Natural killer cell (primary cell): ENCODE measurements around the gene ZMYM1. TPM values are rescaled to one million over a fixed set of nuclear protein-coding genes. Genes with fewer than 3 reads are reported as not detected.
A peak's percentile ranks its signal among the peaks of the same experiment; 100 is the strongest.

ENCODE experiments used
- ATAC-seq, 3 donors: fragments of 150-1000 bp in 2 of 3; fragments of 200-7000 bp in 1 of 3; cut with Tn5 transposase; 1 replicate in 1 of 3; 2 replicates in 2 of 3; pipeline ENCODE4 v1.10.0; 2021; ENCODE audit warnings: mild to moderate bottlenecking in 2 of 3, moderate library complexity in 2 of 3
- DNase-seq, 2 donors: peaks; one replicate each; pipeline versions ENCODE4 v3.0.0 to v3.0.0-alpha.2; 2013 to 2021; ENCODE audit warnings: mixed read lengths in 1 of 2
- H3K27ac ChIP-seq: one replicate; pipeline ENCODE4 v1.5.1; 2013; ENCODE audit warnings: mild to moderate bottlenecking, low read length
- H3K27me3 ChIP-seq: one replicate; pipeline ENCODE4 v1.6.1; 2013; ENCODE audit warnings: low read length; ENCODE audit not compliant: control insufficient read depth, insufficient read depth
- H3K36me3 ChIP-seq: one replicate; pipeline ENCODE4 v1.6.1; 2013; ENCODE audit warnings: low read length; ENCODE audit not compliant: control insufficient read depth, insufficient read depth
- H3K4me1 ChIP-seq: one replicate; pipeline ENCODE4 v1.6.1; 2013; ENCODE audit warnings: low read length; ENCODE audit not compliant: control insufficient read depth, insufficient read depth
- H3K4me3 ChIP-seq: one replicate; pipeline ENCODE4 v1.5.1; 2013; ENCODE audit warnings: low read length
- H3K9me3 ChIP-seq: one replicate; pipeline ENCODE4 v1.6.1; 2013; ENCODE audit warnings: low read length; ENCODE audit not compliant: control insufficient read depth, insufficient read depth
- H3K27ac Mint-ChIP-seq, 2 donors: one replicate each; pipeline ENCODE4 v1.8.0; 2022; ENCODE audit warnings: mild to moderate bottlenecking in 2 of 2, mixed read lengths in 2 of 2, moderate library complexity in 1 of 2
- H3K27me3 Mint-ChIP-seq, 2 donors: one replicate each; pipeline ENCODE4 v1.8.0; 2022; ENCODE audit warnings: low read depth in 2 of 2, mixed read lengths in 2 of 2
- H3K36me3 Mint-ChIP-seq: one replicate; pipeline ENCODE4 v1.8.0; 2022; ENCODE audit warnings: mixed read lengths
- H3K4me1 Mint-ChIP-seq, 2 donors: one replicate each; pipeline ENCODE4 v1.8.0; 2022; ENCODE audit warnings: mixed read lengths in 2 of 2
- H3K4me3 Mint-ChIP-seq: one replicate; pipeline ENCODE4 v1.8.0; 2022; ENCODE audit warnings: mild to moderate bottlenecking, moderate library complexity, mixed read lengths
- H3K9me3 Mint-ChIP-seq, 2 donors: one replicate each; pipeline ENCODE4 v1.8.0; 2022; ENCODE audit warnings: mixed read lengths in 2 of 2
- WGBS: methylation state at CpG from one replicate; pipeline ENCODE4 v1.1.7; 2013; ENCODE audit warnings: missing lambda C conversion rate; ENCODE audit not compliant: insufficient coverage; 5-methylcytosine and 5-hydroxymethylcytosine counted together
- intact Hi-C: fragments of 100-400 bp; cut with micrococcal nuclease; formaldehyde crosslinking; loops from one replicate; pipeline ENCODE4 v1.14.2; 2022
- total RNA-seq, 4 donors: library from RNA; stranded (reverse); fragments of 120-200 nt in 1 of 4; gene quantifications; one replicate each; pipeline versions ENCODE4 v1.2.3 to v1.2.4, GENCODE V29; 2013 to 2022
- TF ChIP-seq, protein P1 (sequence below): fragments of 200-600 bp; IDR thresholded peaks from one replicate; pipeline ENCODE4 v1.8.0; 2022; ENCODE audit warnings: antibody characterized with exemption

Gene ZMYM1
- total RNA-seq, 3 donors from 2014 or later (not counting 1 experiment from before 2014, with no cell fraction given): 15.0 to 19.1 (median 19.1) TPM

DNA sequence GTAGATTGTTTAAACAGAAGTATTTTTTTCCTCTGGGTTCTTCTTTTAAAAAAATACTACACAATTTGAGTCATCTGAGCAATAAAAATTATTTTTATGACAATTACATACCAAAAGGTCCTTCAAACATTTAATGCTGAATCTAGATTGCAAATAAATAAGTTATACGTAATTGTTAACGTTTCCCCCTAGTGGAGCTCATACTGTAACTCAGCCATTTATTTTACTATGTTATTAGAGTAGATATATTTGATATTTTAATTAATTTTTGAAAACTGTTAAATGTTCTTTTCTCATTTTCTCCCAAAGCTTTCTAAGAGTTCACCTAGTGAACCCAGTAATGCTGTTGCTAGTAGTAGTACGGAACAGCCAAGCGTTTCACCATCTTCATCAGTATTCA is 33.5 kb downstream of the ZMYM1 start:
- intact Hi-C loops: no loop called here
- no peaks in the 10 kb centered on the region for H3K9me3 ChIP-seq
- no peaks in the 10 kb centered on the region for H3K27me3 Mint-ChIP-seq
- H3K27me3 ChIP-seq: no peaks in the 10 kb centered on the region
- H3K27ac ChIP-seq: no peak overlapping the region
- ATAC-seq (no peak), DNase-seq (no peak)
- H3K9me3 Mint-ChIP-seq: no peaks in the 10 kb centered on the region
- TF ChIP-seq, protein P1, sequence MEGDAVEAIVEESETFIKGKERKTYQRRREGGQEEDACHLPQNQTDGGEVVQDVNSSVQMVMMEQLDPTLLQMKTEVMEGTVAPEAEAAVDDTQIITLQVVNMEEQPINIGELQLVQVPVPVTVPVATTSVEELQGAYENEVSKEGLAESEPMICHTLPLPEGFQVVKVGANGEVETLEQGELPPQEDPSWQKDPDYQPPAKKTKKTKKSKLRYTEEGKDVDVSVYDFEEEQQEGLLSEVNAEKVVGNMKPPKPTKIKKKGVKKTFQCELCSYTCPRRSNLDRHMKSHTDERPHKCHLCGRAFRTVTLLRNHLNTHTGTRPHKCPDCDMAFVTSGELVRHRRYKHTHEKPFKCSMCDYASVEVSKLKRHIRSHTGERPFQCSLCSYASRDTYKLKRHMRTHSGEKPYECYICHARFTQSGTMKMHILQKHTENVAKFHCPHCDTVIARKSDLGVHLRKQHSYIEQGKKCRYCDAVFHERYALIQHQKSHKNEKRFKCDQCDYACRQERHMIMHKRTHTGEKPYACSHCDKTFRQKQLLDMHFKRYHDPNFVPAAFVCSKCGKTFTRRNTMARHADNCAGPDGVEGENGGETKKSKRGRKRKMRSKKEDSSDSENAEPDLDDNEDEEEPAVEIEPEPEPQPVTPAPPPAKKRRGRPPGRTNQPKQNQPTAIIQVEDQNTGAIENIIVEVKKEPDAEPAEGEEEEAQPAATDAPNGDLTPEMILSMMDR: no peak
- no peaks in the 10 kb centered on the region for H3K36me3 Mint-ChIP-seq
- H3K4me3 Mint-ChIP-seq: no peak overlapping the region
- 100% methylated on average over 2 of the region's 4 CpGs for WGBS
- H3K4me1 ChIP-seq: peaks cover 11% of the 10 kb centered on the region
- peaks cover 7% of the 10 kb centered on the region for H3K36me3 ChIP-seq
- H3K27ac Mint-ChIP-seq: peak overlapping the region in 1 of 2 donors; percentile 59
- H3K4me3 ChIP-seq: no peak overlapping the region
- H3K4me1 Mint-ChIP-seq: peaks cover 14 to 20% of the 10 kb centered on the region in 2 donors

DNA sequence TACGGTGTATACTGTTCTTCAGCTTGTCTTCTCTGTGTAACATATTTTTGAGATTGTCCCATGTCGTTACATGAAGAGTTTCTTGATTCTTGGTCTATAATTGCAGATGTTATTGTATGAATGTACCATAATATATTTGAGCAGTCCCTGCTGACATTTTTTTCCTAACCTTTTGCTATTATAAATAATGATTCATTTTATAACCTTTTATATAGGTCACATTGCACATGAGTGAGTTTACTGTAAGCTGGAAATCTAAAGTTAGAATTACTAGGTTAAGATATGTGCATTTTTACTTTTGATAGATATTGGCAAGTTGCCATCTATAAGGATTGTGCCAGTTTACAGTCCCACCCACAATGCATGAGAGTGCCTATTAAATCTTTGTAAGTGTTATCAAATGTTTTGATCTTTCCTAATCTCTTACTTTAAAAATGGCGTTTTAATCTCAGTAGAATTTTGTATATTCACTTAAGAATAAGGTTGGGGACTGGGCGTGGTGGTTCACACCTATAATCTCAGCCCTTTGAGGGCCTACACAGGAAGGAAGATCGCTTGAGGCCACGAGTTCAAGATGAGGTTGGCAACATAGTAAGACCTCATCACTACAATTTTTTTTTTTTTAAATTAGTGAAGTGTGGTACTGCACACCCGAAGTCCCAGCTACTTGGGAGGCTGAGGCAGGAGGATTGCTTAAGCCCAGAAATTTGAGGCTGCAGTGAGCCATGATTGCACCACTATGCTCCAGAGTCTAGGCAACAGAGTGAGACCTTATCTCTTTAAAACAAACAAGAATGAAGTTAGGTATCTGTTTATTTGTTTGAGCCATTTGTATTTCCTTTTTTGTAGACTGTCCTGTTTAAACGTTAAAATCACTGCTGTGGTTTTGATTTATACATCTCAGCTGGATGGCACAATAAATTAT is 36.5 kb downstream of the ZMYM1 start:
- peak; percentile 76 to 88 (median 84) for ATAC-seq
- WGBS: 55% methylated on average over 3 of the region's 8 CpGs

DNA sequence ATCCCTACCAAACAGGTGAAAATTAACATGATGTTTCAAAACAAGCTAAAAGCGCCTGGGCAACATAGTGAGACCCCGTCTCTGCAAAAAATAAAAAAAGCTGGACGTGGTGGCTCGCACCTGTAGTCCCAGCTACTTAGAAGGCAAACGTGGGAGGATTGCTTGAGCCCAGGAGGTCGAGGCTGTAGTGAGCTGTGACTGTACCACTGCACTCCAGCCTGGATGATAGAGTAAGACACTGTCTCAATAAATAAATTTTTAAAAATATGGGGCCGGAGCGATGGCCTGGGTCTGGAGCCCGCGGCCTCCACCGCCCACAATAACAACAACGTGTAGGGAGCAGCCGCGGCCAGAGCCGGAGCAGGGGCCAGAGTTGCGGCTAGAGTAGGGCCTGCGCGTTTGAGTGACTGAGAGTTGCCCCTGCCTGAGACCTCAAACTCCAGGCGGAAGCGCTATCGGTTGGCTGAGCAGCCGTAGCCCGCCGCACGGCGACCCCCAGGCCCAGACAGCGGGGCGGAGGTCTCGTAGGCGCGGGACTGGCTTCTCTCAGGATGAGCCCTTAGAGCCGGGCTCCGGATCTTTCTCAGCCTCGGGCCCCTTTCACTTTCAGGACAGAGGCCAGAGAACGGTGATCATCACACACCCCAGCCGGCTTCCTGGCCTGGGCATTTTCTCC is 41.4 kb downstream of the ZMYM1 start:
- H3K4me1 Mint-ChIP-seq: peaks cover 21 to 26% of the 10 kb centered on the region in 2 donors
- H3K4me3 Mint-ChIP-seq: peak overlapping the region; percentile 84
- Histone ChIP-seq H3K9me3 (no peaks in the 10 kb centered on the region), H3K36me3 (no peaks in the 10 kb centered on the region), H3K4me3 (peak overlapping the region; percentile 33), H3K27ac (peak overlapping the region; percentile 62), H3K4me1 (peaks cover 21% of the 10 kb centered on the region), H3K27me3 (no peaks in the 10 kb centered on the region)
- DNase-seq (peak in 1 of 2 donors; percentile 30), ATAC-seq (peak; percentile 66 to 70 (median 69))
- no peaks in the 10 kb centered on the region for H3K9me3 Mint-ChIP-seq
- intact Hi-C loops: no loop called here
- TF ChIP-seq, protein P1: no peak
- 19% methylated on average over 36 of the region's 36 CpGs for WGBS
- no peaks in the 10 kb centered on the region for H3K27me3 Mint-ChIP-seq
- peak overlapping the region; percentile 71 to 77 for H3K27ac Mint-ChIP-seq
- H3K36me3 Mint-ChIP-seq: no peaks in the 10 kb centered on the region

More for the DNA sequence above, 36.5 kb downstream of the ZMYM1 start:
- no peak overlapping the region for H3K27ac ChIP-seq
- Mint-ChIP-seq H3K4me1 (peaks cover 29 to 34% of the 10 kb centered on the region in 2 donors), H3K9me3 (no peaks in the 10 kb centered on the region), H3K4me3 (peak overlapping the region; percentile 84), H3K36me3 (no peaks in the 10 kb centered on the region), H3K27me3 (no peaks in the 10 kb centered on the region), H3K27ac (peak overlapping the region; percentile 69 to 82)
- peaks cover 7% of the 10 kb centered on the region for H3K36me3 ChIP-seq
- H3K27me3 ChIP-seq: no peaks in the 10 kb centered on the region
- no peaks in the 10 kb centered on the region for H3K9me3 ChIP-seq
- intact Hi-C loops: no loop called here
- H3K4me3 ChIP-seq: no peak overlapping the region
- peaks cover 16% of the 10 kb centered on the region for H3K4me1 ChIP-seq
- TF ChIP-seq, protein P1: no peak
- peak in 1 of 2 donors; percentile 46 for DNase-seq
